Ishikawa (cell line): Measurements from ENCODE around the gene ARFGAP3.

Experiments used
- CEBPB ChIP-seq: IDR thresholded peaks from 2 replicates; pipeline ENCODE4 v1.6.1; 2012
- CREB1 ChIP-seq: IDR thresholded peaks from 2 replicates; pipeline ENCODE4 v1.6.1; 2012; ENCODE audit warnings: low read depth
- EGR1 ChIP-seq: IDR thresholded peaks from 2 replicates; pipeline ENCODE4 v1.6.1; 2012
- EP300 ChIP-seq: IDR thresholded peaks from 2 replicates; pipeline ENCODE4 v1.6.1; 2012; ENCODE audit warnings: borderline replicate concordance
- FOXM1 ChIP-seq: IDR thresholded peaks from 2 replicates; pipeline ENCODE4 v1.6.1; 2012; ENCODE audit warnings: low read depth, borderline replicate concordance
- NFIC ChIP-seq: IDR thresholded peaks from 2 replicates; pipeline ENCODE4 v1.6.1; 2012
- RAD21 ChIP-seq: IDR thresholded peaks from 2 replicates; pipeline ENCODE4 v1.6.1; 2012; ENCODE audit warnings: low read depth
- TAF1 ChIP-seq: IDR thresholded peaks from 2 replicates; pipeline ENCODE4 v1.6.1; 2012; ENCODE audit warnings: low read depth, mild to moderate bottlenecking
- TCF12 ChIP-seq: IDR thresholded peaks from 2 replicates; pipeline ENCODE4 v1.6.1; 2012; ENCODE audit warnings: low read depth
- TEAD4 ChIP-seq: IDR thresholded peaks from 2 replicates; pipeline ENCODE4 v1.6.1; 2012
- YY1 ChIP-seq: IDR thresholded peaks from 2 replicates; pipeline ENCODE4 v1.6.1; 2012; ENCODE audit warnings: low read depth
- ZBTB7A ChIP-seq: IDR thresholded peaks from 2 replicates; pipeline ENCODE4 v1.6.1; 2012; ENCODE audit warnings: low read depth
- TF ChIP-seq, protein P1 (sequence below): IDR thresholded peaks from 2 replicates; pipeline ENCODE4 v1.6.1; 2012
- TF ChIP-seq, protein P2 (sequence below): IDR thresholded peaks from 2 replicates; pipeline ENCODE4 v1.6.1; 2012; ENCODE audit warnings: low read depth, mild to moderate bottlenecking
- TF ChIP-seq, protein P3 (sequence below): IDR thresholded peaks from 2 replicates; pipeline ENCODE4 v1.6.1; 2012

The ARFGAP3 gene

DNA sequence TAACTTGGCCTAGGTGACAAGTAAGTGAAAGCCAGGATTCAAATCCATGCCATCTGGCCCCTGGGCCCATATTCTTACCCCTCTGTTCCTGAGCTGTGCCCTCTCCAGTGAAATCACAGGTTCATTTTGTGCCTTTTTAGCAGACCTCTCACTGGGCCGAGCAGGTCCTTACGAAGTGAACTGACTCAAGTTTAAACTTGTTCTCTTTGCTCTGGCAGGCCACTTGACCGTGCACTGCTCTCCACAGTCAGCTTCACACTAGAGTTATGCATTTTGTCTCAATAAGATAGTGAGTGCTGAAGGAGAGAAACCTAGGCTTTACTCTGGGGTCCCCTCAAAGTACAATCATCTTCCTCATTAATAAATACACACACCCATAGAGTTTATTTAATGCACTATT lies 40.7 kb downstream of the ARFGAP3 start:
- TF ChIP-seq TCF12 (no peak), NFIC (no peak), CEBPB (no peak), FOXM1 (no peak), RAD21 (no peak), ZBTB7A (no peak), EGR1 (no peak), EP300 (no peak), YY1 (no peak)
- TF ChIP-seq, protein P1, sequence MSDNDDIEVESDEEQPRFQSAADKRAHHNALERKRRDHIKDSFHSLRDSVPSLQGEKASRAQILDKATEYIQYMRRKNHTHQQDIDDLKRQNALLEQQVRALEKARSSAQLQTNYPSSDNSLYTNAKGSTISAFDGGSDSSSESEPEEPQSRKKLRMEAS: no peak
- TF ChIP-seq, protein P2, sequence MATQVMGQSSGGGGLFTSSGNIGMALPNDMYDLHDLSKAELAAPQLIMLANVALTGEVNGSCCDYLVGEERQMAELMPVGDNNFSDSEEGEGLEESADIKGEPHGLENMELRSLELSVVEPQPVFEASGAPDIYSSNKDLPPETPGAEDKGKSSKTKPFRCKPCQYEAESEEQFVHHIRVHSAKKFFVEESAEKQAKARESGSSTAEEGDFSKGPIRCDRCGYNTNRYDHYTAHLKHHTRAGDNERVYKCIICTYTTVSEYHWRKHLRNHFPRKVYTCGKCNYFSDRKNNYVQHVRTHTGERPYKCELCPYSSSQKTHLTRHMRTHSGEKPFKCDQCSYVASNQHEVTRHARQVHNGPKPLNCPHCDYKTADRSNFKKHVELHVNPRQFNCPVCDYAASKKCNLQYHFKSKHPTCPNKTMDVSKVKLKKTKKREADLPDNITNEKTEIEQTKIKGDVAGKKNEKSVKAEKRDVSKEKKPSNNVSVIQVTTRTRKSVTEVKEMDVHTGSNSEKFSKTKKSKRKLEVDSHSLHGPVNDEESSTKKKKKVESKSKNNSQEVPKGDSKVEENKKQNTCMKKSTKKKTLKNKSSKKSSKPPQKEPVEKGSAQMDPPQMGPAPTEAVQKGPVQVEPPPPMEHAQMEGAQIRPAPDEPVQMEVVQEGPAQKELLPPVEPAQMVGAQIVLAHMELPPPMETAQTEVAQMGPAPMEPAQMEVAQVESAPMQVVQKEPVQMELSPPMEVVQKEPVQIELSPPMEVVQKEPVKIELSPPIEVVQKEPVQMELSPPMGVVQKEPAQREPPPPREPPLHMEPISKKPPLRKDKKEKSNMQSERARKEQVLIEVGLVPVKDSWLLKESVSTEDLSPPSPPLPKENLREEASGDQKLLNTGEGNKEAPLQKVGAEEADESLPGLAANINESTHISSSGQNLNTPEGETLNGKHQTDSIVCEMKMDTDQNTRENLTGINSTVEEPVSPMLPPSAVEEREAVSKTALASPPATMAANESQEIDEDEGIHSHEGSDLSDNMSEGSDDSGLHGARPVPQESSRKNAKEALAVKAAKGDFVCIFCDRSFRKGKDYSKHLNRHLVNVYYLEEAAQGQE: no peak

DNA sequence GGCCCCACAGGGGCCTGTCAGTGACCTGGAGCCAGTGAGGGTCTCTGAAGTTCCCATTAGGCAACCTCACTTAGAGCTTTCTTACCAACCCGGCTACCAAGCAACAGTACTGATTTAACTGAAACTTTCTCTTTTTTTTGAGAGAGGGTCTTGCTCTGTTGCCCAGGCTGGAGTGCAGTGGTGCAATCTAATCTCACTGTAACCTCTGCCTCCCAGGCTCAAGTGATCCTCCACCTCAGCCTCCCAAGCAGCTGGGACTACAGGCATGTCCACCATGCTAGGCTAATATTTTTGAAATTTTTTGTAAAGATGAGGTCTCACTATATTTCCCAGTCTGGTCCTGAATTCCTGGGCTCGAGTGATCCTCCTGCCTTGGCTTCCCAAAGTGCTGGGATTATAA lies 42.5 kb downstream of the ARFGAP3 start:
- TF ChIP-seq, protein P1: no peak
- TF ChIP-seq TAF1: no peak
- TF ChIP-seq, protein P3, sequence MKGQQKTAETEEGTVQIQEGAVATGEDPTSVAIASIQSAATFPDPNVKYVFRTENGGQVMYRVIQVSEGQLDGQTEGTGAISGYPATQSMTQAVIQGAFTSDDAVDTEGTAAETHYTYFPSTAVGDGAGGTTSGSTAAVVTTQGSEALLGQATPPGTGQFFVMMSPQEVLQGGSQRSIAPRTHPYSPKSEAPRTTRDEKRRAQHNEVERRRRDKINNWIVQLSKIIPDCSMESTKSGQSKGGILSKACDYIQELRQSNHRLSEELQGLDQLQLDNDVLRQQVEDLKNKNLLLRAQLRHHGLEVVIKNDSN: no peak

DNA sequence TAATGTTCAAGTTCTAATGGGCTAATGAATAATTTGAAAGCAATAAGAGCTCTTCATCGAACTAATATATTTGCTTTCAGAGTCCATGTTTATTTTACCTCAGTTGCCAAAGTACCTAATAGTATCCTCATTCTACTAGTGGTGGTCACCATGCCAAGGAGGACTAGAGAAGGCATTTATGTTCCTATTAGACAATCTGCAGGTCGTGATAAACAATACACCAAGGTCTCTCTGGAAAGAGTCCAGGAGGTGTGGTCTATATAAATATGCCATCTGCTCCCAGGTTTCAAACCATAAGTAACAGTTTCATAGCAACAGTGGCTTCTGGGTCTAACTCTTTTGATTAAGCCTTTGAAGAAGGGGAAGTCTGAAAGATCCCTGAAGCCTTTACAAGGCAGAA lies 42.9 kb downstream of the ARFGAP3 start:
- no peak for TF ChIP-seq CEBPB
- TF ChIP-seq TEAD4: no peak
- no peak for TF ChIP-seq EP300
- TF ChIP-seq, protein P2: no peak
- TF ChIP-seq ZBTB7A: no peak
- TF ChIP-seq CREB1: no peak
- TF ChIP-seq NFIC: no peak
- no peak for TF ChIP-seq FOXM1
- no peak for TF ChIP-seq RAD21
- no peak for TF ChIP-seq YY1
- TF ChIP-seq, protein P1: no peak
- TF ChIP-seq TCF12: no peak

DNA sequence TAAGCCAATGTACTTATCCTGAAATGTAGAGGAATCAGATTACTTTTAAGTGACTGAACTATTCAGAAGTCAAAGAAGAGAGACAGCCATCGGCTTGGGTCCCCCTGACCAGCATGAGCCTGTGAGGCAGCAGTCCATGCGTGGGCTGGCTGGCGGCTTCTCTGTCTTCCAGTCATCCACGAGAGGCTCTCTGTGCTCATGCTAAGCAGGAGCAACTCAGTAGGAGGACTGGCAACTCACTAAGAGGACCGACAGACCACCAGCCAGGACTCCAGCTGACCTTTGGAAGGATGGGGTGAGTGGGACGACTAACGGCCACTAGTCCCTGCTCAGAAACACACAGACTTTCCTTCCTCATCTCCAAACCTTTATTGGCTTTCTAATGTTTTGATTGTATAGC lies 43.6 kb downstream of the ARFGAP3 start:
- TF ChIP-seq NFIC: no peak
- TF ChIP-seq, protein P3: no peak

DNA sequence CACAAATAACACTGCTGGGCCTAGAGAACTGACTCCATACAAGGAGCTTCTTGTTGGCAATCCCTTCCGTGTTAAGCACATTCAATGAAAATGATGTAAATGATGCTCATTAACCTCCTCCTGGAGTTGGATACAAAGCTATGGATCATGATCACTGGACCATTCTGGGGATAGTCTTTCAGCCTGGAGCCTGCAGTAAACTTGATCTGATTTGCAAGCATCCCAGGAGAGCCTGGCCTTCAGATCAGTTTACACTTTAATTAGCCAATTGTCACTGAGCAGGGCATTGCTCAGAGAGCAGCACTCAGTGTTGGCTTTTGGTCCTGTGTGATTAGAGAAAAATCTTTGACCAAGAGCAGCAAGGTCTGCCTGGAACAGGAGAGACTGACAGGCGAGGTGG lies 45.6 kb downstream of the ARFGAP3 start:
- no peak for TF ChIP-seq TEAD4
- no peak for TF ChIP-seq YY1
- TF ChIP-seq, protein P2: no peak
- TF ChIP-seq TCF12: no peak
- TF ChIP-seq, protein P1: no peak
- no peak for TF ChIP-seq EP300
- no peak for TF ChIP-seq CREB1
- TF ChIP-seq, protein P3: no peak
- TF ChIP-seq ZBTB7A: no peak
